HS-5 (cell line): ENCODE data around the gene ROCK1.
"Not testable (repeated sequence)": the region's sequence is repeated elsewhere in the genome, so short reads cannot be mapped to it uniquely, and the experiment has no call there.

Experiments used
- DNase-seq: peaks from one replicate; pipeline ENCODE4 v3.0.0-alpha.2; 2012; ENCODE audit warnings: low read depth

Gene ROCK1

DNA sequence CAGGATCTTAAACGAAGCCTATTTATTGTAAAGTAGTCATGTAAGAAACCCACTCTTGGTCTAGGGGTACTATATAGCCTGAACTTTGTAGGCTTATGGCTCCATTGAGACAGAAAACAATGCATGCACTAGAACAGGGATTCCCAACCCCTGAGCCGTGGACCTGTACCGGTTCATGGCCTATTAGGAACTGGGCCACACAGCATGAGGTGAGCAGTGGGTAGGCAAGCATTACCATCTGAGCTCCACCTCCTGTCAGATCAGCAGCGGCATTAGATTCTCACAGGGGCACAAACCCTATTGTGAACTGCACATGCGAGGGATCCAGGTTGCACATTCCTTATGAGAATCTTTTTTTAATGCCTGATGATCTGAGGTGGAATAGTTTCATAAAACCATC, 59.2 kb downstream of the ROCK1 start:
- no peak for DNase-seq

DNA sequence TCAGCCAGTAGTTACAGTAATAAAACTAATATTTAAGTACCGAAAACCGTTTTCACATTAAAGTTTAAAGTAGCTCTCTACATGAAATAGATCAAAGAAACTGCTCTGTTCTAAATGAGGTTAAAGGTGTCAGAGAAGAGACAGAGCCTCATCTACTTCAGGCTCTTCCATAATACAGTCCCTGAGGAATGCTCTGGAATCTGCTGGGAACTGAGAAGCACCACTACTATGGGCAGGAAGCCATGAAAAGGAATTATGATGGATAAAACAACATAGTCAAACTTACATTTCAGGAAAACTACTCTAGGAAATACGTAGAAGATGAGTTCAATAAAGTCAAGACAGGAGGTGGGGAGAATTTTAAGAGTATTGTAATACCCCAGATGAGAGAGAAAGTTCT, 60.0 kb downstream of the ROCK1 start:
- DNase-seq = no peak

- no peak for DNase-seq
Measured at GRCh38 chr18:21049306-21049705, 62.3 kb downstream of the ROCK1 start.

DNA sequence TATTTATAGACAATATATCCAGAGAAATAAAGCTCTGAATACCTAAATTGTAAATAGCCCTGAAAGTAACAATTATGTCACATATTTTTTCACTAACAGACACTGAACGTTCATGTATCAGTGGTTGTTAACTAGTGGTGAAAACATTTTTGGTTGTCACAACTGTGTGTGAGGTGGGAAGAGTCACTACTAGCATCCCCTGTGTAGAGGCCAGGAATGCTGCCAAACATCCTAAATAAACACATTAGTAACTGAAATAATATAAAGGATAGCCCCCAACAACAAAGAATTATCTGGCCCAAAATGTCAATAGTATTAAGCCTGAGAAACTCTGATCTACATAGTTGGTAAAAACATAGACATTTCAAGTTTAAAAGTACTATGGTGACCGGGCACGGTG, 64.5 kb downstream of the ROCK1 start:
- no peak for DNase-seq

DNA sequence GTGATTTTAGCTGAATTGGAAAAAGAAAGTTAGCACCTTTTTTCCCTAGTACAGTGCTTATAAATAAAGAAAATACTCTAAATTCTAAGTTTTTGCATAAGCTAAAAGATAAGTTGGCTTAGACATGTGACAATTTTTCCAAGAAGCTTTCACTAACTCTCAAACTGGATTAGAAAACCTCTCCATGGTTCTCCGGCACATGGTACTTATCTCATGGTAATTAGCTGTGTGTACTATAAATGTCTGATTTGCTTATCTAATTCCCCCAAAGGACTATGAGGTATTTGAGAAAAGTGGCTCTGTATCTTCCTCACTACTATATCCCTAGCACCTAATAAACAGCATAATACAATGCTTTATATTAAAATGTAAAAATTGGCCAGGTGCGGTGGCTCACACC, 71.1 kb downstream of the ROCK1 start:
- DNase-seq = no peak

- DNase-seq = no peak
Measured at GRCh38 chr18:21038201-21038600, 73.4 kb downstream of the ROCK1 start.

- no peak for DNase-seq
Measured at GRCh38 chr18:21031845-21032244, 79.8 kb downstream of the ROCK1 start.

DNA sequence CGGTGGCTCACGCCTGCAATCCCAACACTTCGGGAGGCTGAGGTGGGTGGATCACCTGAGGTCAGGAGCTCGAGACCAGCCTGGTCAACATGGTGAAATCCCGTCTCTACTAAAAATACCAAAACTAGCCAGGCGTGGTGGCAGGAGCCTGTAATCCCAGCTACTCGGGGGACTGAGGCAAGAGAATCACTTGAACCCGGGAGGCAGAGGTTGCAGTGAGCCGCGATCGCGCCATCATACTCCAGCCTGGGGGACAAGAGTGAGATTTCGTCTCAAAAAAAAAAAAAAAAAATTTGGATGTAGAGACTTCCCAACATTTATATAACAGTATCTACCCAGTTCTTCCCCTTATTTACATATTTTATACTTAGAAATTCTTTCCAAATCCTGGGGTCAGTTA, 93.4 kb downstream of the ROCK1 start:
- not testable (repeated sequence) for DNase-seq

DNA sequence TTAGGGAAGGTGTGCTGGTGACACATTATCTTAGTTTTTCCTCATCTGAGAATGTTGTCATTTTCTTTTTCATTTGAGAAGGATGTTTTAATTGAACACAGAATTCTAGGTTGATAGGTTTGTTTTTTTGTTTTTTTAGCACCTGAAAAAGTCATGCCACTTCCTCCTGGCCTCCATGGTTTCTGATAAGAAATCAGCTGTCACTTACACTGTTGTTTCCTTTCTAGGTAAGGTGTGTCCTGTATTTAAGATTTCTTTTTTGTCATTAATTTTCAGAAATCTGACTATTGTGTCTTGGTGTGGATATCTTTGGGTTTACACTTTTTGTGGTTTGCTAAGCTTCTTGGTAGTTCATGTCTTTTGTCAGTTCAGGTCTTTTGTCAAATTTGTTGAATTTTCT, 99.3 kb downstream of the ROCK1 start:
- no peak for DNase-seq

- DNase-seq = peak; percentile 74
Measured at GRCh38 chr18:21004726-21005125, 106.9 kb downstream of the ROCK1 start.

DNA sequence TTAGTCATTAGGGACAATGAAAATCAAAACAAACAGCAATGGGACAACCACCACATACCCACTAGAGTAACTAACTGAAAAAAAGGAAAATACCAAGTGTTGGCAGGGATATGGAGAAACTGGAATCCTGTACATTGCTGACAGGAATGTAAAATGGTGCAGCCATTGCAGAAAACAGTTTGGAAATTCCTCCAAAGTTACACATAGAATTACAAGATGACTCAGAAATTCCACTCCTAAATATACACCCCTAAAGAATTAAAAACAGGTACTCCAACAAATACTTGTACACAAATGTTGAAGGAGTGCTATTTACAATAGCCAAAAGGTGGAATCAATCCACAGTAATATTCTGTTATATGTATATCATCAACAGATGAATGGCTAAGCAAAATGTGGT, 110.9 kb downstream of the ROCK1 start:
- DNase-seq = peak; percentile 40

DNA sequence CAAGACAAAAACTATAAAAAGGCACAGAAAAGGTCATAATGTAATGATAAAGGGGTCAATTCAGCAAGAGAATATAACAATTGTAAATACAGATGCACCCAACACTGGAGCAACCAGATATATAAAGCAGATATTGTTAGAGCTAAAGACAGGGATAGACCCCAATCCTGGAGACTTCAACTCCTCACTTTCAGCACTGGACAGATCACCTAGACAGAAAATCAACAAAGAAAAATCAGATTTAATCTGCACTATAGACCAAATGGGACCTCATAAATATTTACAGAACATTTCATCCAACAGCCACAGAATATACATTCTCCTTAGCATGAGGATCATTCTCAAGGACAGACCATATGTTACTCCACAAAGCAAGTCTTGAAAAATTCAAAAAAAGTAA, 114.2 kb downstream of the ROCK1 start:
- no peak for DNase-seq

- no peak for DNase-seq
Measured at GRCh38 chr18:20996418-20996817, 115.2 kb downstream of the ROCK1 start.

GRCh38 chr18:20988726-20989125, 122.9 kb downstream of the ROCK1 start:
- no peak for DNase-seq

DNA sequence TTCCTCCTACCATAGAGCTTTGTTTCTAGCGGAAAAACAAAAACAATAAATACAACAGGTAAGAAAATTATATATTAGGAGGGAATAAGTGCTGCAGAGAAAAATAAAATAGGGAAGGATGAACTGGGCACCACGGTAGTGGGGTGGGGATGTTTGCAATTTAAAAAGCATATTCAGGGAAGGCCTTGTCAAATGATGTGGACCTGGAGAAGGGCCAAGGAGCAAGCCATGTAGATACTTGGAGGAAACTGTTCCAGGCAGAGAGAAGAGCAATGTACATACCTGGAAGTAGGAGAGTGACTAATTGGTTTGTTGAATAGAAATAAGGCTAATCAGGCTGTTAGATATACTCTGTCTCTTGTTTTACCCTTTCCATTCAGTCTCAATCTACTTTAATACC, 136.5 kb downstream of the ROCK1 start:
- no peak for DNase-seq

DNA sequence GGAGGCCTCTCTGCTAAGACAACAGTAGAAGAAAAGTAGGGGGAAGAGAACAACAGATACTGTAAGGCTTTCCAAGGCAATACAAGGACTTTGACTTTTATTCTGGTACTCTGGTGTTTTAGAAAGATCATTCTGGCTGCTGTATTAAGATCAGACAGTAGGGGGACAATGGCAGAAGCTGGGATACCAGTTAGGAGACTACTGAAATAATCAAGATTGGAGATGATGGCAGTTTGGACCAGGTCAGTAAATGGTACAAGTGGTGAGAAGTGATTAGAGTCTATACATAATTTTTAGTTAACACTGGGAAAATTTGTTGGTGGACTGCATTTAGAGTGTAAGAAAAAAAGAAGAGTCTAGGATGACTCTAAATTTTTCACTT, 139.7 kb downstream of the ROCK1 start:
- DNase-seq = no peak

DNA sequence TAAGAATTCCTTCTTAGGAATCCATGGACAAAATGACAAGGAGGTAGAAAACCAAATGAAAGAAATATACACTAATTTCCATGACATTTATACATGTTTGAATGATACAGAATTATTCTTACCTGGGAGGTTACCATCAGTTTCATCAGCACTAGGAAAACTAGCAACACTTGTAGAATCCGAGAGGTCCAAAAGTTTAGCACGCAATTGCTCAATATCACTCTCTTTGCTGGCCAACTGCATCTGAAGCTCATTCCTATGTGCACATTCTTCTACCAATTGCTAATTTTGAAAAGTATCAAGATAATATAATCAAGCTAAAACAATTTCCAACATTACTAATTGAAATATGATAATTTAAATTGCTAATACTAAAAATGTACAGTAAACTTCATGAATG, 144.8 kb downstream of the ROCK1 start:
- no peak for DNase-seq

- no peak for DNase-seq
Measured at GRCh38 chr18:20963027-20963426, 148.6 kb downstream of the ROCK1 start.

- DNase-seq = no peak
Measured at GRCh38 chr18:20960735-20961134, 150.9 kb downstream of the ROCK1 start.

DNA sequence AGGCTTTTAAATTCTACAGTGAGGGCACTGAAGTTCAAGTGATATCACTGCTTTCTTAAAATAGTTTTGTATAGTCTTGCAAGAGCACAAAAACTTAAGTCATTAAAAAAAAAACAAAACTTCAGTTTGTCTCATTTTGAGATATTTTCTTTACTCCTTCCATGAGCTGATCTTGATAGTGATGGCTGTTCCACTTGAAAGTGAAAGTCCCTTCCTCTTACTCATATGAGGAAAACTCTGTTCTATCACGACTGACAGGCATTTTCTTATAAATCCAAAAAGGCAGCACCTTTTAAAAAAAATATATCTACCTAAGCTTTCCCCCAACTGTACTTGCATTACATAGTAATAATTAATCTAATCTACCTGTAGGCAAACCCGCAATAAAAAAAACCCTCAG, 160.8 kb downstream of the ROCK1 start:
- not testable (repeated sequence) for DNase-seq
